Measurements from ENCODE around the gene CEP72. TPM values are rescaled to one million over a fixed set of nuclear protein-coding genes. Genes with fewer than 3 reads are reported as not detected.
A peak's percentile ranks its signal among the peaks of the same experiment; 100 is the strongest.

The CEP72 gene
- total RNA-seq, 1 experiment from 2014 or later: 24.8 TPM

- Mint-ChIP-seq H3K4me1 (peaks cover 5 to 9% of the 10 kb centered on the region in 2 experiments), H3K4me3 (no peak overlapping the region), H3K36me3 (ENCODE audit: insufficient read depth in 1 of 3, low read depth in 3 of 3) (no peaks in the 10 kb centered on the region), H3K27ac (no peak overlapping the region), H3K27me3 (ENCODE audit: low read depth) (peaks cover 47% of the 10 kb centered on the region), H3K9me3 (no peaks in the 10 kb centered on the region)
- DNase-seq: peak; percentile 43
- H3K23ac ChIP-seq (ENCODE audit: insufficient read length, low read depth, low read length): no peak overlapping the region
- no peak overlapping the region for H4K5ac ChIP-seq (ENCODE audit: insufficient read length, low read depth, low read length)
- H3K18ac ChIP-seq (ENCODE audit: insufficient read length, low read depth, low read length): peak overlapping the region; percentile 27
- H2AFZ ChIP-seq (ENCODE audit: low read length): no peak overlapping the region
- no peak overlapping the region for H3K56ac ChIP-seq (ENCODE audit: insufficient read length, low read depth, low read length)
- H3K23me2 ChIP-seq (ENCODE audit: insufficient read length, low read depth, low read length, poor library complexity, severe bottlenecking): no peaks in the 10 kb centered on the region
- H3K9ac ChIP-seq (ENCODE audit: extremely low read depth, insufficient read length, low read length): no peak overlapping the region
- TF ChIP-seq CTCF (conservative IDR thresholded peaks at IDR 0.05): no peak
- H4K91ac ChIP-seq (ENCODE audit: insufficient read length, low read depth, low read length): peak overlapping the region; percentile 96
- no peak overlapping the region for H4K8ac ChIP-seq (replicated peaks; ENCODE audit: insufficient read length, low read depth, low read length)
- no peak overlapping the region; the same call in 1 of the 2 replicates for H3K4ac ChIP-seq (ENCODE audit: low read depth, low read length)
- H3T11ph ChIP-seq (ENCODE audit: low read length): no peak overlapping the region
- no peaks in the 10 kb centered on the region for H3K79me2 ChIP-seq (ENCODE audit: insufficient read depth, low read length)
- H2BK120ac ChIP-seq (ENCODE audit: low read depth, low read length, poor library complexity, severe bottlenecking): no peak overlapping the region
- H2BK20ac ChIP-seq (ENCODE audit: low read depth, low read length, poor library complexity, severe bottlenecking): no peak overlapping the region
- H2BK15ac ChIP-seq (ENCODE audit: low read depth, low read length): no peak overlapping the region
- no peaks in the 10 kb centered on the region for H3K79me1 ChIP-seq (ENCODE audit: insufficient read depth, low read depth, low read length, poor library complexity, severe bottlenecking)
- no peak overlapping the region for H3K4me2 ChIP-seq (ENCODE audit: insufficient read depth, insufficient read length, low read length)
- H4K20me1 ChIP-seq (ENCODE audit: control insufficient read depth, insufficient read depth, insufficient read length): no peaks in the 10 kb centered on the region
- no peak overlapping the region for H3K27ac ChIP-seq (ENCODE audit: insufficient read length, low read depth, low read length)
- H2AK5ac ChIP-seq (ENCODE audit: insufficient read length, low read length): no peak overlapping the region
- no peak overlapping the region for H2BK5ac ChIP-seq (ENCODE audit: insufficient read length, low read length)
- no CpG with 5 or more reads among the region's 7 CpGs for WGBS (ENCODE audit: extremely low coverage, insufficient read length, low lambda C conversion rate)
- no peaks in the 10 kb centered on the region for H3K4me1 ChIP-seq (ENCODE audit: insufficient read depth, low read length)
- H3K27me3 ChIP-seq (ENCODE audit: insufficient read depth, low read length): no peaks in the 10 kb centered on the region; the same call in 1 of the 2 replicates
- H3K9me3 ChIP-seq (ENCODE audit: control insufficient read depth, low read depth, low read length): no peaks in the 10 kb centered on the region
- H2BK12ac ChIP-seq (ENCODE audit: insufficient read length, low read depth, low read length): no peak overlapping the region
- H3K14ac ChIP-seq (ENCODE audit: insufficient read depth, low read length): peak overlapping the region; percentile 21; the same call in 1 of the 2 replicates
Observed at GRCh38 chr5:674630-675011, 62.5 kb downstream of the CEP72 start.

Measured in H9 (cell line).